ENCODE results near the gene DGCR2. TPM values are rescaled to one million over a fixed set of nuclear protein-coding genes. Genes with fewer than 3 reads are reported as not detected.

Gene DGCR2
- total and polyA plus RNA-seq, 2 of the 8 experiments (the other 6 are each of a cell fraction or from before 2014, with no cell fraction given) = 42.3 to 62.2 TPM

DNA sequence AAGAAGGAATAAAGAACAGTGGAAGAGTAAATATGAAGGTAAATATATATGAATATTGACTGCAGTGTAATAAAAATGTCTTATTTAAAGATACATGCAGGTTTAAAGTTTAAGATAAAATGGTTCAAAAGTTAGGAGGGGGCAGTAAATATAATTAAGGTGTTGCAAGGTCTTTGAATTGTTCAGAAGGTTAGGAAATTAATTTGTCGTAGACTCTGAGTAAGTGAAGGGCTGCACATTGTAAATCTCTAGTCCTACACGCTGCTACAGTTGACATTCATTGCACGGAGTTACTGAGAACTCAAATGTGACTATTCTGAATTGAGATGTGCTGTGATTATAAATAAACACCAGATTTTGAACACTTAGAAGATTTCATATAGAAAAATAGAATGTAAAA, 116.3 kb downstream of the DGCR2 start:
- no peaks in the 10 kb centered on the region; the same call in none of the 2 replicates for H3K23me2 ChIP-seq (ENCODE audit: low read depth, low read length)
- TF ChIP-seq SIX5 (IDR thresholded peaks at IDR 0.05; ENCODE audit: low read depth, low read length) = no peak
- TF ChIP-seq EP300 (IDR thresholded peaks at IDR 0.05; ENCODE audit: borderline replicate concordance in 1 of 2, low read depth in 2 of 2, low read length in 2 of 2) = no peak
- no peak for TF ChIP-seq KDM5A (IDR thresholded peaks at IDR 0.05; ENCODE audit: low read length)
- no peak for TF ChIP-seq SRF (IDR thresholded peaks at IDR 0.05; ENCODE audit: low read depth, low read length)
- TF ChIP-seq CBX8 (IDR thresholded peaks at IDR 0.05; ENCODE audit: borderline replicate concordance, low read depth, low read length) = no peak
- no peak for TF ChIP-seq TAF1 (IDR thresholded peaks at IDR 0.05; ENCODE audit: low read depth, low read length)
- TF ChIP-seq TEAD4 (IDR thresholded peaks at IDR 0.05; ENCODE audit: low read depth, low read length) = no peak
- TF ChIP-seq EZH2 (IDR thresholded peaks at IDR 0.05; ENCODE audit: low read depth, low read length, severe bottlenecking) = no peak
- no peak for TF ChIP-seq SIN3A (conservative IDR thresholded peaks at IDR 0.05 in 1 of 2, IDR thresholded peaks at IDR 0.05 in 1 of 2; ENCODE audit: low read depth in 1 of 2, low read length in 2 of 2)
- TF ChIP-seq, protein P1, sequence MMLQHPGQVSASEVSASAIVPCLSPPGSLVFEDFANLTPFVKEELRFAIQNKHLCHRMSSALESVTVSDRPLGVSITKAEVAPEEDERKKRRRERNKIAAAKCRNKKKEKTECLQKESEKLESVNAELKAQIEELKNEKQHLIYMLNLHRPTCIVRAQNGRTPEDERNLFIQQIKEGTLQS (IDR thresholded peaks at IDR 0.05; ENCODE audit: insufficient read depth, low read depth, low read length) = no peak
- TF ChIP-seq, protein P2, sequence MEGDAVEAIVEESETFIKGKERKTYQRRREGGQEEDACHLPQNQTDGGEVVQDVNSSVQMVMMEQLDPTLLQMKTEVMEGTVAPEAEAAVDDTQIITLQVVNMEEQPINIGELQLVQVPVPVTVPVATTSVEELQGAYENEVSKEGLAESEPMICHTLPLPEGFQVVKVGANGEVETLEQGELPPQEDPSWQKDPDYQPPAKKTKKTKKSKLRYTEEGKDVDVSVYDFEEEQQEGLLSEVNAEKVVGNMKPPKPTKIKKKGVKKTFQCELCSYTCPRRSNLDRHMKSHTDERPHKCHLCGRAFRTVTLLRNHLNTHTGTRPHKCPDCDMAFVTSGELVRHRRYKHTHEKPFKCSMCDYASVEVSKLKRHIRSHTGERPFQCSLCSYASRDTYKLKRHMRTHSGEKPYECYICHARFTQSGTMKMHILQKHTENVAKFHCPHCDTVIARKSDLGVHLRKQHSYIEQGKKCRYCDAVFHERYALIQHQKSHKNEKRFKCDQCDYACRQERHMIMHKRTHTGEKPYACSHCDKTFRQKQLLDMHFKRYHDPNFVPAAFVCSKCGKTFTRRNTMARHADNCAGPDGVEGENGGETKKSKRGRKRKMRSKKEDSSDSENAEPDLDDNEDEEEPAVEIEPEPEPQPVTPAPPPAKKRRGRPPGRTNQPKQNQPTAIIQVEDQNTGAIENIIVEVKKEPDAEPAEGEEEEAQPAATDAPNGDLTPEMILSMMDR (IDR thresholded peaks at IDR 0.05; ENCODE audit: control extremely low read depth in 1 of 3, insufficient read depth in 1 of 3, low read depth in 1 of 3, low read length in 3 of 3) = no peak

More for the DNA sequence above, 116.3 kb downstream of the DGCR2 start:
- no peak overlapping the region for H3K14ac ChIP-seq (ENCODE audit: insufficient read length)
- 100% methylated on average over 3 of the region's 3 CpGs; no CpG with 5 or more reads in 1 of the 2 experiments for WGBS, 2 experiments (ENCODE audit: extremely low coverage in 1 of 2, insufficient coverage in 1 of 2, insufficient read length in 1 of 2, insufficient replicate concordance in 2 of 2, low coverage in 1 of 2, low lambda C conversion rate in 2 of 2, missing lambda C conversion rate in 1 of 2)
- H3K27me3 ChIP-seq (replicated peaks in 1 of 4; ENCODE audit: control insufficient read depth in 3 of 4, extremely low read depth in 1 of 4, insufficient read depth in 3 of 4, low read length in 3 of 4) = no peaks in the 10 kb centered on the region
- H3K36me3 ChIP-seq (ENCODE audit: control insufficient read depth in 2 of 4, insufficient read depth in 4 of 4, low read length in 3 of 4) = no peaks in the 10 kb centered on the region
- H3K9ac ChIP-seq (replicated peaks in 1 of 4; ENCODE audit: extremely low read depth in 1 of 4, low read depth in 3 of 4, low read length in 3 of 4) = no peak overlapping the region
- H3K79me2 ChIP-seq (ENCODE audit: control insufficient read depth in 1 of 2, insufficient read depth in 2 of 2, low read length in 2 of 2) = no peaks in the 10 kb centered on the region
- H4K91ac ChIP-seq (replicated peaks; ENCODE audit: insufficient read length, low read length) = no peak overlapping the region
- H3K79me1 ChIP-seq (ENCODE audit: low read depth, low read length) = no peaks in the 10 kb centered on the region
- no peaks in the 10 kb centered on the region for H4K20me1 ChIP-seq (replicated peaks in 1 of 2; ENCODE audit: control insufficient read depth in 1 of 2, insufficient read depth in 2 of 2, low read length in 2 of 2)
- no peak overlapping the region for H4K5ac ChIP-seq (ENCODE audit: insufficient read length, low read depth, low read length)
- H3K27ac ChIP-seq (ENCODE audit: low read depth, low read length) = no peak overlapping the region
- H3K4ac ChIP-seq (replicated peaks; ENCODE audit: insufficient read length, low read depth, low read length) = no peak overlapping the region
- H3K18ac ChIP-seq (ENCODE audit: extremely low read depth, low read length) = no peak overlapping the region
- POLR2A ChIA-PET (ENCODE audit: partially characterized antibody) = no interaction called here
- no peak overlapping the region for H3K56ac ChIP-seq (replicated peaks; ENCODE audit: insufficient read length, low read depth, low read length)
- FAIRE-seq = no peak
- no peaks in the 10 kb centered on the region; a peak in 1 of 4 replicates for H3K9me3 ChIP-seq (ENCODE audit: insufficient read depth in 2 of 2, low read depth in 1 of 2, low read length in 1 of 2)
- no peak overlapping the region for H3K4me2 ChIP-seq (ENCODE audit: insufficient read depth in 1 of 2, low read depth in 2 of 2, low read length in 2 of 2)
- H2BK5ac ChIP-seq (ENCODE audit: low read depth, low read length) = no peak overlapping the region
- no peak overlapping the region for H3K4me3 ChIP-seq (ENCODE audit: extremely low read depth in 1 of 4, insufficient read depth in 2 of 4, low read depth in 3 of 4, low read length in 4 of 4)
- H2AK5ac ChIP-seq (ENCODE audit: low read depth, low read length) = no peak overlapping the region
- H3K23ac ChIP-seq (ENCODE audit: insufficient read length) = no peak overlapping the region
- no peak overlapping the region for H2AFZ ChIP-seq (ENCODE audit: low read length)
- DNase-seq (ENCODE audit: low read depth in 1 of 2, low spot score in 2 of 2) = no peak
- H2BK12ac ChIP-seq (ENCODE audit: low read depth, low read length) = no peak overlapping the region
- H3K4me1 ChIP-seq (replicated peaks in 1 of 4; ENCODE audit: control insufficient read depth in 3 of 4, insufficient read depth in 4 of 4, low read length in 3 of 4) = no peaks in the 10 kb centered on the region
- H4K8ac ChIP-seq (ENCODE audit: extremely low read depth, insufficient read depth, low read length) = no peak overlapping the region
- no peak overlapping the region for H2BK20ac ChIP-seq (ENCODE audit: low read length)
- H2BK15ac ChIP-seq (ENCODE audit: low read length) = no peak overlapping the region
- CTCF ChIA-PET (ENCODE audit: partially characterized antibody) = no interaction called here
- no peak overlapping the region for H2BK120ac ChIP-seq (replicated peaks; ENCODE audit: low read depth, low read length)

Measured in H1 (cell line).